GM19467 (cell line): Measurements from ENCODE around the gene TSPYL2.

Source experiments
- ATAC-seq: cut with Tn5 transposase; IDR thresholded peaks from one replicate; pipeline ENCODE4 v1.9.1; 2021; ENCODE audit warnings: mild to moderate bottlenecking, moderate library complexity; ENCODE audit not compliant: unreplicated experiment

Gene TSPYL2

GRCh38 chrX:53081925-53082772, at the start of gene TSPYL2:
TSPYL2 (plus strand) TSS chrX:53082367; CDS start chrX:53082499, 132 bp downstream.
- peak; percentile 86 for ATAC-seq

- ATAC-seq = no peak
Observed at GRCh38 chrX:53036149-53036548, 46.0 kb upstream of the TSPYL2 start.

GRCh38 chrX:53039236-53039635, 42.9 kb upstream of the TSPYL2 start:
- no peak for ATAC-seq

GRCh38 chrX:53044995-53045394, 37.2 kb upstream of the TSPYL2 start:
- no peak for ATAC-seq

- ATAC-seq = no peak
Observed at GRCh38 chrX:53047228-53047627, 34.9 kb upstream of the TSPYL2 start.

GRCh38 chrX:53048169-53049126, 33.7 kb upstream of the TSPYL2 start, which contains the start of gene GPR173:
GPR173 (plus strand) TSS chrX:53048789; CDS start chrX:53076622, 27,833 bp downstream.
- ATAC-seq = no peak

GRCh38 chrX:53049127-53049517, 33.0 kb upstream of the TSPYL2 start:
- ATAC-seq = no peak

- ATAC-seq = no peak
Observed at GRCh38 chrX:53050841-53051240, 31.3 kb upstream of the TSPYL2 start.

GRCh38 chrX:53055244-53055849, 26.8 kb upstream of the TSPYL2 start:
- no peak for ATAC-seq

GRCh38 chrX:53056292-53056691, 25.9 kb upstream of the TSPYL2 start:
- no peak for ATAC-seq

GRCh38 chrX:53065104-53065503, 17.1 kb upstream of the TSPYL2 start:
- no peak for ATAC-seq

GRCh38 chrX:53071064-53071463, 11.1 kb upstream of the TSPYL2 start:
- no peak for ATAC-seq

- peak; percentile 82 for ATAC-seq
Observed at GRCh38 chrX:53071604-53072417, 10.4 kb upstream of the TSPYL2 start.

- no peak for ATAC-seq
Observed at GRCh38 chrX:53072418-53073114, 9.6 kb upstream of the TSPYL2 start.

GRCh38 chrX:53073115-53073586, 9.0 kb upstream of the TSPYL2 start:
- ATAC-seq = no peak

GRCh38 chrX:53075011-53075410, 7.2 kb upstream of the TSPYL2 start:
- ATAC-seq = no peak

GRCh38 chrX:53076671-53077070, 5.5 kb upstream of the TSPYL2 start:
- no peak for ATAC-seq

GRCh38 chrX:53077207-53078197, 4.7 kb upstream of the TSPYL2 start:
- no peak for ATAC-seq
